HEK293 (cell line): ENCODE results near the gene TOPBP1.

Experiments used
- CTCF ChIA-PET: fragments of 350-600 bp; formaldehyde crosslinking; extraction: SDS; loops from one replicate; lab custom pipeline; 2021; ENCODE audit warnings: antibody characterized with exemption; lab: Yijun Ruan, JAX
- POLR2A ChIA-PET: fragments of 300-600 bp; formaldehyde crosslinking; extraction: SDS; loops from one replicate; lab custom pipeline; 2020; ENCODE audit warnings: antibody characterized with exemption, inconsistent platforms; lab: Yijun Ruan, JAX
- H3K27ac ChIP-seq: fragments of 200-500 bp; sonication (Bioruptor generic); 2 replicates; pipeline ENCODE4 v1.5.1; 2014; ENCODE audit warnings: low read depth, low read length, control low read depth, inconsistent platforms; ENCODE audit errors: extremely low read depth
- H3K36me3 ChIP-seq, 2 experiments: fragments of 200-500 bp in 1 of 2; sonication (Bioruptor generic) in 1 of 2; 1 replicate in 1 of 2; 2 replicates in 1 of 2; pipeline ENCODE4 v1.5.1; 2014 to 2017; ENCODE audit warnings: inconsistent platforms in 2 of 2, low read length in 2 of 2; ENCODE audit not compliant: control insufficient read depth in 2 of 2, insufficient read depth in 1 of 2
- H3K4me1 ChIP-seq: fragments of 200-500 bp; sonication (Bioruptor generic); 2 replicates; pipeline ENCODE4 v1.5.1; 2014; ENCODE audit warnings: mild to moderate bottlenecking, low read length, inconsistent platforms; ENCODE audit not compliant: control insufficient read depth, insufficient read depth
- H3K4me3 ChIP-seq: 2 replicates; pipeline ENCODE4 v1.5.1; 2011; ENCODE audit warnings: low read depth, mild to moderate bottlenecking, control low read depth, low read length, moderate library complexity
- H3K9me3 ChIP-seq: fragments of 200-500 bp; sonication (Bioruptor generic); 2 replicates; pipeline ENCODE4 v1.5.1; 2014; ENCODE audit warnings: low read depth, low read length, inconsistent platforms; ENCODE audit not compliant: control insufficient read depth, insufficient read depth
- CTCF ChIP-seq: fragments of 450-650 bp; formaldehyde crosslinking; IDR thresholded peaks from 2 replicates; pipeline ENCODE4 v1.5.1; 2016; ENCODE audit warnings: missing biosample characterization, missing genetic modification characterization
- FEZF1 ChIP-seq: fragments of 450-650 bp; formaldehyde crosslinking; IDR thresholded peaks from 2 replicates; pipeline ENCODE4 v1.5.1; 2016; ENCODE audit warnings: missing biosample characterization, missing genetic modification characterization
- HOXD13 ChIP-seq: sonication (generic); formaldehyde crosslinking; IDR thresholded peaks from 2 replicates; pipeline ENCODE4 v1.8.0; 2022; ENCODE audit warnings: missing genetic modification reagents, borderline replicate concordance
- IKZF3 ChIP-seq: fragments of 450-650 bp; IDR thresholded peaks from 2 replicates; pipeline ENCODE4 v1.5.0; 2018; ENCODE audit warnings: missing biosample characterization, mild to moderate bottlenecking, missing genetic modification characterization, moderate library complexity
- PRDM10 ChIP-seq: fragments of 450-650 bp; formaldehyde crosslinking; IDR thresholded peaks from 2 replicates; pipeline ENCODE4 v1.5.1; 2016; ENCODE audit warnings: missing biosample characterization, missing genetic modification characterization
- SCRT1 ChIP-seq: fragments of 450-650 bp; formaldehyde crosslinking; IDR thresholded peaks from 2 replicates; pipeline ENCODE4 v1.5.1; 2016; ENCODE audit warnings: missing biosample characterization, missing genetic modification characterization, borderline replicate concordance
- SCRT2 ChIP-seq: fragments of 450-650 bp; formaldehyde crosslinking; IDR thresholded peaks from 2 replicates; pipeline ENCODE4 v1.5.1; 2016; ENCODE audit warnings: missing biosample characterization, missing genetic modification characterization
- ZNF24 ChIP-seq: fragments of 450-650 bp; formaldehyde crosslinking; IDR thresholded peaks from 2 replicates; pipeline ENCODE4 v1.5.1; 2016; ENCODE audit warnings: missing biosample characterization, missing genetic modification characterization
- ZNF311 ChIP-seq: fragments of 450-650 bp; formaldehyde crosslinking; IDR thresholded peaks from 2 replicates; pipeline ENCODE4 v1.5.1; 2017; ENCODE audit warnings: missing biosample characterization, missing genetic modification characterization, borderline replicate concordance
- ZNF510 ChIP-seq: fragments of 450-650 bp; formaldehyde crosslinking; IDR thresholded peaks from 2 replicates; pipeline ENCODE4 v1.5.1; 2018; ENCODE audit warnings: mild to moderate bottlenecking, missing genetic modification characterization, missing biosample characterization; ENCODE audit not compliant: insufficient replicate concordance
- ZNF654 ChIP-seq: fragments of 450-650 bp; formaldehyde crosslinking; IDR thresholded peaks from 2 replicates; pipeline ENCODE4 v1.5.1; 2016; ENCODE audit warnings: low read depth, missing biosample characterization, missing genetic modification characterization
- ZNF843 ChIP-seq: fragments of 450-650 bp; formaldehyde crosslinking; IDR thresholded peaks from 2 replicates; pipeline ENCODE4 v1.5.1; 2016; ENCODE audit warnings: missing biosample characterization, missing genetic modification characterization
- ZSCAN18 ChIP-seq: fragments of 450-650 bp; formaldehyde crosslinking; IDR thresholded peaks from 2 replicates; pipeline ENCODE4 v1.5.1; 2016; ENCODE audit warnings: missing biosample characterization, missing genetic modification characterization
- TF ChIP-seq, protein P1 (sequence below): fragments of 450-650 bp; formaldehyde crosslinking; conservative IDR thresholded peaks from 2 replicates; pipeline ENCODE4 v1.5.1; 2016; ENCODE audit warnings: low read depth, missing biosample characterization, missing genetic modification characterization
- TF ChIP-seq, protein P2 (sequence below): fragments of 450-650 bp; formaldehyde crosslinking; IDR thresholded peaks from 2 replicates; pipeline ENCODE4 v1.5.1; 2017; ENCODE audit warnings: missing biosample characterization, missing genetic modification characterization

Gene TOPBP1

GRCh38 chr3:133583396-133583795, 78.3 kb downstream of the TOPBP1 start (continued):
- TF ChIP-seq PRDM10 (no peak), ZNF311 (tag by site-specific recombination) (no peak), ZSCAN18 (tag by site-specific recombination) (no peak)
- TF ChIP-seq, protein P1, sequence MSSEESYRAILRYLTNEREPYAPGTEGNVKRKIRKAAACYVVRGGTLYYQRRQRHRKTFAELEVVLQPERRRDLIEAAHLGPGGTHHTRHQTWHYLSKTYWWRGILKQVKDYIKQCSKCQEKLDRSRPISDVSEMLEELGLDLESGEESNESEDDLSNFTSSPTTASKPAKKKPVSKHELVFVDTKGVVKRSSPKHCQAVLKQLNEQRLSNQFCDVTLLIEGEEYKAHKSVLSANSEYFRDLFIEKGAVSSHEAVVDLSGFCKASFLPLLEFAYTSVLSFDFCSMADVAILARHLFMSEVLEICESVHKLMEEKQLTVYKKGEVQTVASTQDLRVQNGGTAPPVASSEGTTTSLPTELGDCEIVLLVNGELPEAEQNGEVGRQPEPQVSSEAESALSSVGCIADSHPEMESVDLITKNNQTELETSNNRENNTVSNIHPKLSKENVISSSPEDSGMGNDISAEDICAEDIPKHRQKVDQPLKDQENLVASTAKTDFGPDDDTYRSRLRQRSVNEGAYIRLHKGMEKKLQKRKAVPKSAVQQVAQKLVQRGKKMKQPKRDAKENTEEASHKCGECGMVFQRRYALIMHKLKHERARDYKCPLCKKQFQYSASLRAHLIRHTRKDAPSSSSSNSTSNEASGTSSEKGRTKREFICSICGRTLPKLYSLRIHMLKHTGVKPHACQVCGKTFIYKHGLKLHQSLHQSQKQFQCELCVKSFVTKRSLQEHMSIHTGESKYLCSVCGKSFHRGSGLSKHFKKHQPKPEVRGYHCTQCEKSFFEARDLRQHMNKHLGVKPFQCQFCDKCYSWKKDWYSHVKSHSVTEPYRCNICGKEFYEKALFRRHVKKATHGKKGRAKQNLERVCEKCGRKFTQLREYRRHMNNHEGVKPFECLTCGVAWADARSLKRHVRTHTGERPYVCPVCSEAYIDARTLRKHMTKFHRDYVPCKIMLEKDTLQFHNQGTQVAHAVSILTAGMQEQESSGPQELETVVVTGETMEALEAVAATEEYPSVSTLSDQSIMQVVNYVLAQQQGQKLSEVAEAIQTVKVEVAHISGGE (tag by site-specific recombination), result no peak

DNA sequence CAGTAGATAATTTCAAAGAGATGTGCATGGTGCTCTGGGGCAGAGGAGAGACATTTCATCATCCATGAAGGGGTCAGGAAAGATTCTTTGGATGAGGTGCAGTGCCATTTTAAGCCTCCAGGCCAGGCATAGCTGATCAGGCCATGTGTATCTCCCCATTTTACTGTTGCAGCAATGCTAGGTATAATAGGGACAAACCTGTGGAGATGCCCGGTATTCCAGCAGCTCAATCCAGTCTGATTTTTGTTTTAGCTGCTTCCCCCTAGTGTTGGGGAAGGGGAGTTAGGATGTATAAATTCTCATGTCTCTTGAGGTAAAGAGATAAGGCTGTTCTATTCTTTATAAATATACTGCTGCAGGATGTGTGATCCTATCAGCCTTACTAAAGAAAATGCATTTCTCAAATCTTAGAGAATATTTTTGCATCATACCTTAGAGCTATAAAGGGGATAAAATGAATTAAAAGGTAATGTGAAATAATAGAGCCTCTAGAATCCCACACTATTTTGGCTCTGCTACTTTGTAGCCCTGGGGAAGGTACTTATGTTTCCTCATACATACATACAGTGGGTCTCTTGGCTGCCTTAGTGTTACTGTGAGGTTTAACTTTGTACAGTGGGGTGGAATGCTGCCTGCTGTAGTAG, 83.1 kb downstream of the TOPBP1 start:
- no peaks in the 10 kb centered on the region for H3K9me3 ChIP-seq
- no peak overlapping the region for H3K27ac ChIP-seq
- H3K36me3 ChIP-seq, result peaks cover 35 to 79% of the 10 kb centered on the region in 2 experiments
- CTCF ChIA-PET, result interaction anchor here (0.7 to 1.7 kb wide), 15 partner anchors 9 to 1293 kb away, joined by 3 to 8 read pairs (median 4); no protein-coding TSS in a partner anchor
- POLR2A ChIA-PET, result interaction anchor here (0.7 kb wide), 1 partner anchor 10 kb away, joined by 3 read pairs; no protein-coding TSS in a partner anchor
- TF ChIP-seq CTCF (tag by site-specific recombination) (peak; percentile 45; the same call in 1 of the 2 replicates), IKZF3 (tag by site-specific recombination) (peak; percentile 68; the same call in 1 of the 2 replicates), SCRT1 (tag by site-specific recombination) (peak; percentile 48; the same call in 1 of the 2 replicates), SCRT2 (tag by site-specific recombination) (peak; percentile 49), ZNF843 (tag by site-specific recombination) (no peak), ZNF510 (no peak), ZNF654 (tag by site-specific recombination) (no peak), FEZF1 (no peak), HOXD13 (CRISPR knock-in tag) (no peak), ZNF24 (no peak)
- TF ChIP-seq, protein P2, sequence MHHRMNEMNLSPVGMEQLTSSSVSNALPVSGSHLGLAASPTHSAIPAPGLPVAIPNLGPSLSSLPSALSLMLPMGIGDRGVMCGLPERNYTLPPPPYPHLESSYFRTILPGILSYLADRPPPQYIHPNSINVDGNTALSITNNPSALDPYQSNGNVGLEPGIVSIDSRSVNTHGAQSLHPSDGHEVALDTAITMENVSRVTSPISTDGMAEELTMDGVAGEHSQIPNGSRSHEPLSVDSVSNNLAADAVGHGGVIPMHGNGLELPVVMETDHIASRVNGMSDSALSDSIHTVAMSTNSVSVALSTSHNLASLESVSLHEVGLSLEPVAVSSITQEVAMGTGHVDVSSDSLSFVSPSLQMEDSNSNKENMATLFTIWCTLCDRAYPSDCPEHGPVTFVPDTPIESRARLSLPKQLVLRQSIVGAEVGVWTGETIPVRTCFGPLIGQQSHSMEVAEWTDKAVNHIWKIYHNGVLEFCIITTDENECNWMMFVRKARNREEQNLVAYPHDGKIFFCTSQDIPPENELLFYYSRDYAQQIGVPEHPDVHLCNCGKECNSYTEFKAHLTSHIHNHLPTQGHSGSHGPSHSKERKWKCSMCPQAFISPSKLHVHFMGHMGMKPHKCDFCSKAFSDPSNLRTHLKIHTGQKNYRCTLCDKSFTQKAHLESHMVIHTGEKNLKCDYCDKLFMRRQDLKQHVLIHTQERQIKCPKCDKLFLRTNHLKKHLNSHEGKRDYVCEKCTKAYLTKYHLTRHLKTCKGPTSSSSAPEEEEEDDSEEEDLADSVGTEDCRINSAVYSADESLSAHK (tag by site-specific recombination), result no peak
- TF ChIP-seq, all 188 proteins: peak for 4
- Histone ChIP-seq H3K4me3 (no peak overlapping the region), H3K4me1 (peaks cover 3% of the 10 kb centered on the region; the same call in 1 of the 2 replicates)
